NOMO-1 treated with dmso at 0.1 percent for 144 hours (cell line): ENCODE data around the gene NPTX1.

Experiments
- DNase-seq: peaks from one replicate; lab custom pipeline; 2025; ENCODE audit not compliant: unreplicated experiment; lab: John Stamatoyannopoulos, UW

NPTX1 gene

GRCh38 chr17:80446645-80447405 lies 29.6 kb downstream of the NPTX1 start:
- DNase-seq = no peak

DNA sequence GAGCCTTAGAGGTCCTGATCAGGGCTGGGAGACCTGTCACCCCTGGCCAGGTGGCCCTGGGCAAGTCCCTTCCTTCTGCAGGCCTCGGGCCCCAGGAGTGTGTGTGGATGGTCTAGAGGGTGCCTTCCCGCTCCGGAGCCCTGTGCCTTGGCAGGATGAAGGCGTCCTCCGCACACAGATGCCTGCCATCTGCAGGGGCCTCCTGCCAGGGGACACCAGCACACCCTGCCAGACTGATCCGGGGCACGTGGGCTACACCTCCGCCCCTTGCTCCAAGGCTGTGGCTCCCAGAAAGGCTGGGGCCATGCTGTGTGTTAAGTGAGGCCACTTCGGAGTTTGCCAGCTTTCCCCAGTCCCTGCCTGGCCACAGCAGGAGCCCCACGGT lies 30.7 kb downstream of the NPTX1 start:
- no peak for DNase-seq

GRCh38 chr17:80445007-80445725 lies 31.2 kb downstream of the NPTX1 start:
- no peak for DNase-seq

GRCh38 chr17:80444644-80444979 lies 31.8 kb downstream of the NPTX1 start:
- DNase-seq = no peak

DNA sequence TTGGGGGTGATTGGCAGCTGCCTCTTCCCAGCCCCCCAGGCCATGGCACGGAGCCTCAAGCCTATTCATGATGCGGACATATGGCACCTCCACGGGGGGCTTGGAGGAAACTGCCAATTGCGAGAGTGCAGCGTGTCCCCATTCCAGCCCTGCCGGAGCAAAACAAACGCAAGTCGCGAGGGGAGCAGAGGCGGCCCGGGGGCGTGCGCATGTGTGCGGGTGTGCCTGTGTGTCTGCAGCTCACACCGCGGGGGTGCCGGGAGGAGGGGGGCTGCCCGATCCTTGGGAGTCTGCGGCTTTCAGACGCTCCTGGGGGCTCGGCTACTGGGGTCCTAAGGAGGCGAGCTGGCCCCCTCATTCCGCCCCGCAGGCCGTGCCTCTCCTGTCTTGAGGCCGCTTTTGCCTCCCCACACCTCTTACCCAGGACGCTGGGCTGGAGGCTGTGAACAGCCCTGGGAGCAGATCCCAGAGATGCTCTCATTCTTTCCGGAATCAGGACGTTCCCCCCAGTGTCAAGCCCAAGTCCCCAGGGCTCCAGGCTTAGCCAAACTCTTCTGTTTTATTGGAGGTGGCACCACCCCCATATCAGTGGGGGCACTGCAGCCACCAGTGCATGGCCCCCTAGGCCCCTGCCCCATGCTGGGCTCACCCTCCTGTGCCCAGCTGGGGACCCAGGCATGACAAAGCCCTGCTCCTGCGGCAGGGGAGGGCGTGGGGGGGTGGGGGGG lies 32.3 kb downstream of the NPTX1 start:
- no peak for DNase-seq

- DNase-seq = no peak
These were observed 32.9 kb downstream of the NPTX1 start for GRCh38 chr17:80443498-80443897.

DNA sequence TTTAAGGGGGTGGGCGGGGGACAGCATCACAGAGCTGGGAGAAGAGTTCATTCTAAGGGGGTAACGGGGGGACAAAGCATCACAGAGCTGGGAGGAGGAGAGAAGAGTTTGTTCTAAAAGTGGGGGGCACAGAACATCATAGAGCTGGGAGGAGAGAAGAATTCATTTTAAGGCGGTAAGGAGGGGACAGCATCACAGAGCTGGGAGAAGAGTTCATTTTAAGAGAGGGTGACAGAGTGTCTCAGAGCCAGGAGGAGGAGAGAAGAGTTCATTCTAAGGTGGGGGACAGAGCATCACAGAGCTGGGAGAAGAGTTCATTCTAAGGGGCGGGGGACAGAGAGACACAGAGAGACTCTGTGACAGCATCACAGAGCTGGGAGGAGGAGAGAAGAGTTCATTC lies 33.6 kb downstream of the NPTX1 start:
- no peak for DNase-seq

DNA sequence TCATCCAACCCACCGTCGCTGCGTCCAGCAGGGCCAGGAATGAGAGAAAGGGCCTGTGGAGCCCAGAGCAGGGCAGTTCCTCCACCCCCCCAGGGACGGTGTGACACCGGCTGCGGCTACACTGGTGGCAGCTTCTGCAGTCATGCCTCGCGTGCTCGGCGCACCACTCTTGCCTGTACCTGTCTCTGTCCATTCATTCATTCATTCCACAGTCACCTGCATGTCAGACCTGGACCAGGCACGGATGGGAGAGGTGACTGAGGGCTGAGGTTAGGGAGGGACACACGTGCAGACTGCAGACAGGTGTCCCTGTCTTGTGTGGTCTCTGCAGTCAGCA lies 34.1 kb downstream of the NPTX1 start:
- DNase-seq = no peak

- no peak for DNase-seq
These were observed 34.6 kb downstream of the NPTX1 start for GRCh38 chr17:80441598-80442322.

GRCh38 chr17:80441133-80441578 lies 35.3 kb downstream of the NPTX1 start:
- peak; percentile 7 for DNase-seq

DNA sequence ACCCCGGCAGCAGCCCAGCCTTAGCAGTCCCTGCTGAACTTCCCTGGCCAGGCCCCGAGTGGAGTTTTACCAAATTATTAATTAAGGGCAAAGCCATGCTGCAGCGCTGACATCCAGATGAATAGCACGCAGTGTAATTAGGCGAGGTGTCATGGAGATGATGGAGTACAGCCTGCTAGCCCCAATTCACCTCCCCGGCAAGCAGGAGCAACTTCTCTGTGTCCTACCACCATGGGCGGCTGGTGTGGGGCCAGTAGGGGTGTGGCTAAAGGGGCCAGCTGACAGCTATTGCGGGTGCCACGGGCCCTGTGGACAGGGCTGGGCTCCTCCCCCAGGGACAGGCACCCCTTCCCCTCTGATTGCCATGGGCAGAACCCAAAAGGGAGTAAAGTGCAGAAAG lies 36.9 kb downstream of the NPTX1 start:
- no peak for DNase-seq

GRCh38 chr17:80438806-80439205 lies 37.6 kb downstream of the NPTX1 start:
- DNase-seq = no peak

DNA sequence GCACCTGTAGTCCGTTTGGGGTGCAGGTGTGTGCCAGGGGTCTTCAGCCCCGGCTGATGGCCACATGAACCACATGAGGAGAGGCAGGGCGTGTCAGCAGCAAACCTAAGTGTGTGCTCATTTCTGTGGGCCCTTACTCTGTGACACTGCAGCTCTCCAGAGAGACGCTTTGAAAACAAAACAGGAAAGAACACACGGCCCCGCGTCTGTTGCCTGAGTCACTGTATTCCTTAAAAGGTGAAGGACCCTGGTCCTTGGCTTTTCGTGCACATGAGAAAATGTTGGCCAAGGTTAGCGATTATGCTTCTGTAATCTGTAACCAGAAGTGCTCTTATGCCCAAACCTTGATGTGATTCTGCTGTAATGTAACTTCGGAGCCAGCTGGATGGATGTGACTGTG lies 38.9 kb downstream of the NPTX1 start:
- DNase-seq = no peak

DNA sequence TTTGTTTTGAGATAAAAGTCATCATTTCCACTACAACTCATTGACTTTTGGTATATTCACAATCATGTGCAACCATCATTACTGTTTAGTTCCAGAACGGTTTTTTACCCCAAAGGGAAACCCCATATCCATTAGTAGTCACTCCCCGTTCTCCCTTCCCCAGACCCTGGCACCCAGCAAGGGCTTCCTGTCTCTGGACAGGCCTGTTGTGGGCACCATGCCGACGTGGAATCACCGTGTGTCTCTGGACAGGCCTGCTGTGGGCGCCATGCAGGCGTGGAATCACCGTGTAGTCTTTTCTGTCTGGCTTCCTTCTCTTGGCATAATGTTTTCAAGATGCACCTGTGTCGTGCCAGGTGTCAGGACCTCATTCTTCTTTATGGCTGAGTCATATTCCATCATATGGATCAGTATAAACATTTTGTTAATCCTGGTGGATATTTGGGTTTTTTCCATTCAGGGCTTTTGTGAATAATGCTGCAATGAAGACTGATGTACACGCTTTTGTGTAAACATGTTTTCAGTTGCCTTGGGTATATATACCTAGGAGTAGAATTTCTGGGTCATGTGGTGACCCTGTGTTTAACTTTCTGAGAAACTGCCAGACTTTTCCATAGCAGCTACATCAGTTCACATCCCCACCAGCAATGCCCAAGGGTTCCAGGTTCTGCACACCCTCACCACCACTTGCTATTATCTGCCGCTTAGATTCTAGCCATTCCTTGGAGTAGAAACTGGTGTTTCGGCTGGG lies 42.3 kb downstream of the NPTX1 start:
- no peak for DNase-seq

DNA sequence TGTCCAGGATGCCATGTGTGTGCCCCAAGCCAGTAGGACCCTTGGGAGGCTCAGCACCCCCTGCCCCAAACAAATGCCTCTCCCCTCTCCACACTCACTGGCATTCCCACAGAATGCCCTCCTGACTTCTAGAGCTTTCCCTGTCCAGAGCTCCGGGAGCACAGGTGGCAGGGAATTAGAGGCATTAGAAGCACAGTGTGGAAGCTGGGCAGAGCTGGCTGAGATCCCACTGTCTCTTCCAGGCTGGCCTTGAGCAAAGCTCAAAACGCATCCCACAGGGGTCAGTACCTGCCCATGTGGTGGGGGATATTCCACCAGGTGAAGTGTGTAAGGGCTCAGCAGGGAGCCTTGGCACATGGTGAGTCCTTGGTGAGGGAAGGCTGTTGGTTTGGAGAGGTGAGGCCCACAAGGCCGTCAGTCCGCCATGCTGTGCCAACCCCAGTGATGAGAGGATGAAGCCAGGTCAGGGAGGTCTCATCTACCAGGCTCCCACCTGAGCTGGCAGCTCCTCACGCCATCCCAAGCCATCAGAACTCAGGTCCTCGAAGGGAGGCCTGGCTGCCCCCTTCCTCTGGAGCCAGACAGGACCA lies 43.4 kb downstream of the NPTX1 start:
- no peak for DNase-seq

DNA sequence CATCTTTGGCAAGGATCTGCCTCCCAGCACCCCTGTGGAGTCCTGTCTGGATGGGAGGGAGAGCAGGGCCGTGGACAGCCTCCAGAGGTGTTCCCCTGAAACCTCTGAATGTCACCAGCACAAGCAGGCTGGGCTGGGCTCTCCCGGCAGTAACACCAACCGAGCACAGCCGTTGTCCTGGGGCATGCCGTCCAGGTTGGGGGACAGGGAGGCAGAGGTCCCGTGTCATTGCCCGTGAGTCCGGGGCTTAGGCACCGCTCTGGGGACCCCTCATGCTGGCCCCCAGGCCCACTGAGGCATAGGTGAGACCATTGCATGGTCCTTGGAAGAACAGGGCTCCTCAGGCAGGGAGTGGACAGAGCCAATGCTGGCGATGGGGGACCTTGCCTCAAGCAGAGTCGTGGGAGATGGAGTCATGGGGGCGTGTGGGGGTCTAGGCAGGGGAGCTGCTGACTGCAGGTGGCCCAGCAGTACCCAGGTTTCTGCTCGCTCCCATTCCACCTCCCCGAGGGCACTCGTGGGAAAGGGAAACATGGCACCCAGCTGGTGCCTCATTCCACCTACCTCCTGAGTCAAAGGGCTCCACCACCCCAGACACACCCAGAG lies 44.0 kb downstream of the NPTX1 start:
- no peak for DNase-seq

DNA sequence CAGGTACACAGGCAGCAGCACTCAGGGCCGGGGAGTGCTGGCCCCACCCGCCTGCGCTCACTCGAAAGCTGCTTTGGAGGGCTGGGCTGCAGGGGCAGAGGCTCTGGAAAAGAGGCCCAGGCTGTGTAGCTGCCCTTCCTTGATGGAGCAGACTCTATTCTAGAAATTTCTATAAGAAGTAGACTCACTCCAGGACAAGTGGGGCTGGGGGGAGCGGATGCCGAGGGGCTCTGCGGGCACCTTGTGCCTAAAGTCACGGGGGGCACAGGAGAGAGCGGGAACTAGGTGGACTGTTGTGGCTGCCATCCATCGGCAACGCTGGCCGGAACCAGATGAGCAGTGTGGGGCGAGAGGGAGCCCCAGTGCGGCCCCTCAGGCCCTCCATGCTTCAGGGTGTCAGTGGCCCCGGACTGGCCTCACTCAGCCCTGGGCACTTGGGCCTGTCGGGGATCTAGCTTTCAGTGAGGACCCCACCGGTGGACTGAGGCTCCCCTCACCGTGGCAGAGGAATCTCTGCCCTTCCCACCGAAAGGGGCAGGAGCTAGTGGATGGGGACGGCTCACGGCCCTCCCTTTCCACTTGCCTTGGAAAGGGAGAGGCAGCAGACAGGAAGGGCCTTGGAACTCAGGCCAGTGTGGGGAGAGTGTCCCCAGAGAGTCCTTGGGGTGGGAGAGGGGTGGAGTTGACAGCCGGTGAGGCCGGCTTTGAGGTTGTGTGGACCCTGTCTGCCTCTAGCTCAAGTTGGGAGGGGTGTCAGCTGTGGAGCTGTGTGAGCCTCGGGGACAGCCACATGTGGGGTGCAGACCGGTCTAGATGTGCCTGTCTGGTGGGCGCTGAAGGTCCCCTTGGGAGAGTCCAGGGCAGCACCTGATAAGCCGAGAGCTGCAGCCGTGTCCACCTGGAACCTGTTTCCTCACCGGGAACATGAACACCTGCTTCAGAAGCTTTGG lies 44.9 kb downstream of the NPTX1 start:
- DNase-seq = no peak

- DNase-seq = no peak
These were observed 45.8 kb downstream of the NPTX1 start for GRCh38 chr17:80430446-80431245.
